GM12892 (cell line): ENCODE measurements around the gene UBE2H.

Source experiments
- POLR2A ChIP-seq: IDR thresholded peaks from 2 replicates; pipeline ENCODE4 v1.6.1; 2011; ENCODE audit warnings: low read depth, low read length, control low read depth
- TAF1 ChIP-seq: IDR thresholded peaks from 2 replicates; pipeline ENCODE4 v1.6.1; 2011; ENCODE audit warnings: low read depth, mild to moderate bottlenecking, control low read depth, low read length, borderline replicate concordance

GRCh38 chr7:129782818-129783583 lies 169.8 kb downstream of the UBE2H start:
- no peak for TF ChIP-seq POLR2A
- TF ChIP-seq TAF1: no peak
